GM19043 (cell line): ENCODE data around the gene CD160.
"Not testable (repeated sequence)": the region's sequence is repeated elsewhere in the genome, so short reads cannot be mapped to it uniquely, and the experiment has no call there.

Experiments
- ATAC-seq: cut with Tn5 transposase; IDR thresholded peaks from one replicate; pipeline ENCODE4 v1.9.1; 2021; ENCODE audit warnings: low read depth; ENCODE audit not compliant: unreplicated experiment

Gene CD160

DNA sequence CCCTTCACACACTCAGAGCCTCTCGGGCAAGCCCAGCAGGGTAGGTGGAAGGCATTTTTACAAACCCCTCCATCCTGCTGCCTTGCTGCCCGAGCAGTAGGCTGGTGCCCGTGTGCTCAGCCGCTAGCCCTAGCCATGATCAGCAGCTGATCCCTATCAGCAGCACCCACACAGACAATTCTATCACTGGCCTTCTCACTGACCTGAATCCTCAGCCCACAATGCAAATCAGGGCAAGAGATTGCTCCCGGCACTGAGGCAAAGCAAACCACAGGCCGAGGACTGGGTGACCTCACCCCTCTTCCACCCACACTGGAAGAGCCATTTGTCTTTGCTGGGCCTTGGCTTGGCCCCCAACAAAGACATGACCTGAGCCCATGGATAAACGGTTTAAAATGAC is 11.2 kb upstream of the CD160 start:
- ATAC-seq, result no peak

DNA sequence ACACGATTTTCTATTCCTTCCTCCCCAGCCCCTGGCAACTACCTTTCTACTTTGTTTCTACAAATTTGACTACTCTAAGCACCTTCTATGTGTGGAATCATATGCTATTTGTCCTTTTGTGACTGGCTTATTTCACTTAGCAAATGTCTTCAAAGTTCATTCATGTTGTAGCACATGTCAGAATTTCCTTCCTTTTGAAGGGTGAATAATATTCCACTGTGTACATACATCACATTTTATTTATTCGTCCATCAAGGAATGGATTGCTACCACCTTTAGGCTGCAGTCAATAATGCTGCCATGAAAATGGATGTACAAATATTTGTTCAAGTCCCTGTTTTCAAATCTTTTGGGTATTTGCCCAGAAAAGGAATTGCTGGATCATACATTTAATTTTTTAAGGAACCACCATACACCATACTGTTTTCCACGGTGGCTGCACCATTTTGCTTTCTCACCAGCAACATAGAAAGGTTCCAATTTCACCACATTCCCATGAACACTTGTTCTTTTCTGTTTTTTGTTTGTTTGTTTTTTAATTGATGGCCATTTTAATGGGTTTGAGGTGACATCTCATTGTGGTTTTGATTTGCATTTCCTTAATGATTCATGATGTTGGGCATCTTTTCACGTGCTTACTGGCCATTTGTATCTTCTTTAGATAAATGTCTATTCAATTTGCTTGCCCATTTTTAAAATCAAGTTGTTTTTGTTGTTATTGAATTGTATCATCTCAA is 8.8 kb upstream of the CD160 start:
- no peak for ATAC-seq

GRCh38 chr1:145711213-145711651 is 8.1 kb upstream of the CD160 start:
- ATAC-seq, result no peak

GRCh38 chr1:145714524-145715111 is 4.7 kb upstream of the CD160 start:
- no peak for ATAC-seq

DNA sequence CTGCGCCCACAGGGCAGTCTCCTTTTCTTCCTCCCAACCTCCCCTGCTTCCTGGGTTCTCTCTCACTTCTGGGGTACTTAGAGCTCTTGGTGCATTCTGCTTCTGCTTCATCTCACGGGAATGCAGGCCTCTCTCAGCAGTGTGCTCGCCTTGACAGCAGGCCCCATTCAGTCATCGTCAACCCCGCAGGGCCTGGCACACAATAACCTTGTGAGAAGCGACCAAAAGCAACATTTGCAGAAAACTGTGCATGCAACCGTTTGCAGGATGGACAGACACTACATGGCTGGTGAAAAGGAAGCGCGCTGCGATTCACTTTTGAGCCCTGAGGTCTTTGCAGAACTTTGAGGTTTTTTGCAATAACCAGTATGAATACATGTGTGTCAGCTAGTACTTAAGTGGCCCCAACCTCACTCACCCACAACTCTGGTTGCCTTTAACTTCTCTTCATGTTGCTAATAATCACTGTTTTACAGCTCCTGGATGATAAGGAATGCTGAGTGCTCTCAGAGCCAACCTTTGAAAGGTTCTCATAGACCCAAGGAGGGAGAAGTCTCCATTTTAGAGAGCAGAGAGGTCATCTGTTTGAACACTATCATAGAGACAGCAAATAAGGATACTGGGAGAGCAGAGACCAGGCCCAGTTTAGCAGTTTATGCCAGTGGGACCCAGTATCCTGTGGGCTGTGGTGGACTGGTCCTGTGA is 2.5 kb upstream of the CD160 start:
- no peak for ATAC-seq

- ATAC-seq, result no peak
These were observed 1.5 kb upstream of the CD160 start for GRCh38 chr1:145717833-145718232.

DNA sequence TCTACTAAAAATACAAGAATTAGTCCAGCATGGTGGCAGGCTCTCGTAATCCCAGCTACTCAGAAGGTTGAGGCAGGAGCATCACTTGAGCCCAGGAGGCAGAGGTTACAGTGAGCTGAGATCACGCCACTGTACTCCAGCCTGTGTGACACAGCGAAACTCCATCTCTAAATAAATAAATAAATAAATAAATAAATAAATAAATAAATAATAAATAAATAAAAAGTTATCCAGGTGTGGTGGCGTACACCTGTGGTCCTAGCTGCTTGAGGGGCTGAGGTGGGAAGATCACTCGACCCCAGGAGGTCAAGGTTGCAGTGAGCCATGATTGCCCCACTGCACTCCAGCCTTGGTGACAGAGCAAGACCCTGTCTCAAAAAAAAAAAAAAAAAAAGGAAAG is 834 bp upstream of the CD160 start:
- not testable (repeated sequence) for ATAC-seq

- ATAC-seq, result no peak
These were observed 1.2 kb downstream of the CD160 start for GRCh38 chr1:145720556-145720877.

DNA sequence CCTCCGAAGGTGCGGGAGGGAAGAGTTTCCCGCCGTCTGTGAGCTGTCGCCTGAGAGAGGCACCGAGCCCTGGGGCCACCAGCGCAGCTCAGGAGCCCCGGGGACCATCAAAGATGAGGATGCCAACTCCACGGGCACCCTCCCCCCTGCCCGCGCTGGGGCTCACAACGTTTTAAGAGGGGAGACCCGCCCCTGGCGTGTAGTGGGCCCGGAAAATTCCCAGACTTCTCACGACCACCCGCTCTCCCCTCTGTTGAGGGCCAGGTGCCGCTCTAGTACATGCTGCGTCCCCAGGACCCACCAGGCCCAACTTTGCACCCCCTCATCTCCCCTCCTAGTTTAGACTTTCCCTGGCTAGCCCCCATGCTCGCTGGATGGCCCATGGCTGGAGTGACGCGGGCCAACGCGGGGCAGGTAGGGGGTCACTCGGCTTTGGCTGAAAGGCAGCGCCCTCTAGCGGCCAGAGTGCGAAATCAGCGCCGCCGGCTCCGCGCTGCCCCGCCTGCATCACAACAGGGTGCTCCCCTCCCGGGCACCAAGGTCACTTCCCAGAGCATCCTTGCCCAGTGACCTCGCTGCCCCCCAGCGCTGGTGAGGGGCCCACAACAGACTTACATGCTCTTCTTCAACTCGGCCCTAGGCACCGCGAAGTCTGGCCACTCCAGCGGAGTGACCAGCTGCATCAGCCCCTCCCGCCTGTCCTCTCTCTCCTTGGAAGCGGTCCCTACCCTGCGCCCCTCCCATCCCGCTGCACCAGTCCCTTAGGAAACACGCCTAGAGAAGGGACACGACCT is 1.8 kb downstream of the CD160 start:
- ATAC-seq, result no peak

DNA sequence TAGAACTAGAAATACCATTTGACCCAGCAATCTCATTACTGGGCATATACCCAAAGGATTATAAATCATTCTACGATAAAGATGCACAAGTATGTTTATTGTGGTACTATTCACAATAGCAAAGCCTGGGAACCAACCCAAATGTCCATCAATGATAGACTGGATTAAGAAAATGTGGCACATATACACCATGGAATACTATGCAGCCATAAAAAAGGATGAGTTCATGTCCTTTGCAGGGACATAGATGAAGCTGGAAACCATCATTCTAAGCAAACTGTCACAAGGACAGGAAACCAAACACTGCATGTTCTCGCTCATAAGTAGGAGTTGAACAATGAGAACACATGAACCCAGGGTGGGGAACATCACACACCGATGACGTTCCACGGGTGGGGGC is 6.9 kb downstream of the CD160 start:
- ATAC-seq, result not testable (repeated sequence)

DNA sequence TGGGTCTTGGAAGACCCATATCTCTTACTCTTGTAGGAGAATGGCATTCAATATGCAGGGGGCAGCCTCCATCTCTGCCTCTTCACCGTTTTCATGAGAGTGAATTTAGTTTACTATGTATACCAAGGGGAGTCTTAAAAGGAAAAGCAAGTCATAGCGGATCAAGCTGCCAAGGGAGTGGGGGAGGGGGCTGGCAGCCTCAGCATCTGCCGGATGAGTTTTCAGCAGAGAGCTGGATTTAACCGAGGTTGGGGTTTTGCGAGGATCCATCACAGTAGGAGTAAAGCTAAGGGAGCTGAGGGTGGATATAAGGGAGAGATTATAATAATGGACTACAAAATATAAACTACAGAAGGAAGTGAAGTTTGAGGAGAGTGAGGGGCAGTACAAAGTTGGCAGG is 9.9 kb downstream of the CD160 start:
- ATAC-seq, result no peak

DNA sequence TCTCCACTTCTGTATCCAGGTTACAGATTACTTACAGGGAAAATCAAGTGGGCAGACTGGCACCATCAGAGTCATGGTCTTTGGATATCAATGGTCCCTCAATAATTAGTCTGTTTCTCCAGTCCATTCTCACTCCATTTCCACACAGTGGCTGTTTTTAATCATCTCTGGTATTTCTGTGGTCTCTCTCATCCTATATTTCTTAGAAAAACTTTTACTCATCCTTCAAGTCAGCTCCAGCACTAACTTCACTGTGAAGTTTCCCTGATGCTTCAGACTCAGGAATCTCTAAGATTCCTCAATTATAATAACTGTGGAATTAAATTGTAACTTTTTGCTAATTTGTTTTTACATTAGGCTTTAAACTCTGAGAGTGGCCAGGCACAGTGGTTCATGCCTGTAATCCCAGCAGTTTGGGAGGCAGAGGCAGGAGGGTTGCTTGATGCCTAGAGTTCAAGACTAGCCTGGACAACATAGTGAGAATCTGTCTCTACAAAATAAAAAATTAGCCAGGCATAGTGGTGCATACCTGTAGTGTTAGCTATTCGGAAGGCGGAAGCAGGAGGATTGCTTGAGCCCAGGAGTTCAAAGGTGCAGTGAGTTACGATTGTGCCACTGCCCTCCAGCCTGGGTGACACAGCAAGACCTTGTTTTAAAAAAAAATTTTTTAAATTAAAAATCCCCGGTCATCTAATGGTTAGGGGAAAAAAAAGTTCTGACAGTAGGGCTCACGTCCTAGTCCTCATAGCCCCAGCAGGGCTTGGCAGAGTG is 10.6 kb downstream of the CD160 start:
- no peak for ATAC-seq

DNA sequence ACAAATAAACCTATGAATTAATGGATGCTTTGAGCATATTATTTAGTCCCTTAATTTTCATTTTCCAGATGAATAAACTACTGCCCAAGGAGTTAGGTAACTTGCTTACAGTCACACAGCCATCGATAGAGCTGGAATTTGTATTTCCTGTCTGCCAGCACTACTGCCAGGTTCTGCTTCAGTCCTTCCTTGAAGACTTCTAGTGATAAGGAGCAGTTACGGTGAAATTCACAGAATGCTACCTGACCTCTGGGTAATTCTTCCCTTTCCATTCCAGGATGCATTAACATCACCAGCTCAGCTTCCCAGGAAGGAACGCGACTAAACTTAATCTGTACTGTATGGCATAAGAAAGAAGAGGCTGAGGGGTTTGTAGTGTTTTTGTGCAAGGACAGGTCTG is 11.2 kb downstream of the CD160 start:
- no peak for ATAC-seq

DNA sequence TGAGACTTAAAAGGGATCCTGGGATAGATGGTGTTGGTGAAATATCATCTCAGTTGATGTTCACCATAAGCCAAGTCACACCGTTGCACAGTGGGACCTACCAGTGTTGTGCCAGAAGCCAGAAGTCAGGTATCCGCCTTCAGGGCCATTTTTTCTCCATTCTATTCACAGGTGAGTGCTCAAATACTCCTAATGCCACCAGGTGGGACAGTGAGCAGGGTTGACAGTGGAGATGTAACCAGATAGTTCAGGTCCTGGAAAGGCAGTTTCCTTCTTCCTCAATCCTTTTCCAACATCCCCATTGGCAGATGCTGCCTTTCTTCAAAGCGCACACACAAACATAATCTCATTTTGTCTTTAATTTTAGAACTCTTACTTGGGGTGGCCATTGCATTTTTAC is 11.6 kb downstream of the CD160 start:
- ATAC-seq, result no peak

DNA sequence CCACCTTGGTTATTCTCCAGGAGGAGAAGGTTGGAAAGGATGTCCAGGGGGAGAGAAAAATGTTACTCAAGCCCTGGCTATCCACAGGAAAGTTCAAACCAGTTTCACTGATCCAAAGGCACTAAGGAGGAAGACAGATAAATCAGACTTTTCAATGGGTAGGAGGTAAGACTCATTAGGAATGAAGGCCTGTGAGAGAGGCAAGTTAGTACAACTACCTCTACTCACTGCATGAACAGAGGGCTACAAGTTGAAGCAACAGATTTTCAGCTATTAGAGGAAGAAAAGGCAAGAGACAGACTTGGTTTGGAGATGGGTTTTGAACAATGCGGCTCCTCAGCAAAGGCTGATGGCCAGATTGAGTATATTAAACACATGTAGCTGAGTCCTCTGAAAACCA is 16.9 kb downstream of the CD160 start:
- ATAC-seq, result no peak

GRCh38 chr1:145740269-145740668 is 21.0 kb downstream of the CD160 start:
- ATAC-seq, result no peak

DNA sequence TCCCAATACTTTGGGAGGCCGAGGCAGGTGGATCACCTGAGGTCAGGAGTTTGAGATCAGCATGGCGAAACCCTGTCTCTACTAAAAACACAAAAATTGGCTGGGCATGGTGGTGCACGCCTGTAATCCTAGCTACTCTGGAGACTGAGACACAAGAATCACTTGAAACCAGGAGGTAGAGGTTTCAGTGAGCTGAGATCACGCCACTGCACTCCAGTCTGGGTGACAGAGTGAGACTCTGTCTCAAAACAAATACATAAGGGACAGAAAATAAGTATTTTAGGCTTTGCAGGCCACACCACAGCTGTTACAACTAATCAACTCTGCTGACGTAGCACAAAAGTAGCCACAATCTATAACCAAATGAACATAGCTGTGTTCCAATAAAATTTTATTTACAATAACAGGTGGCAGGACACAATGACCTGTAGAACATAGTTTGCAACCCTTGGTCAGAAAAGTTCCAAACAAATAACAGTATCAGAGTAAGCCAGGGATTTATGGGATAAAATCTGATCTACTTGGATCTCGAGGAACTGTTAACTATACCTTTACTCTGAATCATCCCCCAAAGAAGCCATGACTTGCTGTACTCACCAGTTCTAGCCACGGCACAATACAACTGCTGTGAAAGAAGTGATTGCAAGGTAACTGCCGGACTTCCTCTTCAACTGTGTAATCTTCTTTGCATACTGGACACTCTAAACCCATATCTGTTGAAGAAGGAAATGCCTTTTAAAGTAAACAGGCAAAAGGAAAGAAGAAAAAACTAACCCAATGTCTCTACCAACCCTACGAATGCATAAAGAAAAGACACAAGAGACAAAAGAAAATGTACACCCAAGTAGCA is 28.3 kb downstream of the CD160 start:
- no peak for ATAC-seq

- ATAC-seq, result no peak
These were observed 31.1 kb downstream of the CD160 start for GRCh38 chr1:145750426-145750825.

DNA sequence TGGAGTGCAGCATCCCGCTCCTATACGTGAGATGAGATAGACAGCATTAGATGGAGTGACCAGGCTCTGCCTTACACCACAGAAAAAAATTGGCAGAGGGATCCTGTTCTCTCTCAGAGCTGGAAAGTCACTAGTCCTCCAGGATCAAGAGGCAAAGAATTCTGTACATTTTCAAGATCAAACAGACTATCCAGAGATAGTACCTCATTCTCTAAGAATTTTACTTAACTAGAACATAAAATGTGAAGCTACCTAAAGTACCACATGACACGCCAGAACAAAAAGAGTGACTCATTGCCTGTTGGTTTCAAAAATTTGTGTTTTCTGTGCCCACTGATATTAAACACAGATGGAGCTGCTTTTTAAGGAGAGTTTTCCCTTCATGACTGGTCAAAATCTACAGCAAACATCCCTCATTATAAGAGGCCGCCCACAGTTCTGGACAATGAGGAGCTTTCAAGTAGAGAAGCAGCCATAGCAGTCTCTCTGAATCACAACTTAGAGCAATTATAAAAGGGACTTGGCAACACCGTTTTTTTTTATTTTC is 32.3 kb downstream of the CD160 start:
- no peak for ATAC-seq
